Neural cell (in vitro differentiated cells): ENCODE data around the gene SCARB1. TPM values are rescaled to one million over a fixed set of nuclear protein-coding genes. Genes with fewer than 3 reads are reported as not detected.

Experiments
- H2AFZ ChIP-seq: fragments of 200-600, 300-800 bp; sonication (generic), shearing (Covaris generic); 2 replicates; pipeline ENCODE4 v1.6.0; 2014; ENCODE audit warnings: low read depth, mild to moderate bottlenecking, antibody characterized with exemption, low read length, moderate library complexity
- H3F3A ChIP-seq: fragments of 200-600 bp; shearing (Covaris generic); 2 replicates; pipeline ENCODE4 v1.6.1; 2016; ENCODE audit warnings: mild to moderate bottlenecking, moderate library complexity, mixed read lengths, antibody characterized with exemption, low read length; ENCODE audit not compliant: insufficient read depth, poor library complexity, severe bottlenecking
- H3K27ac ChIP-seq: fragments of 200-600, 300-800 bp; sonication (generic), shearing (Covaris generic); 2 replicates; pipeline ENCODE4 v1.5.1; 2014; ENCODE audit warnings: mild to moderate bottlenecking, low read length, moderate library complexity
- H3K27me3 ChIP-seq: fragments of 300-800, 200-600 bp; sonication (generic), shearing (Covaris generic); 2 replicates; pipeline ENCODE4 v1.6.0; 2014; ENCODE audit warnings: mild to moderate bottlenecking, low read depth, low read length, moderate library complexity; ENCODE audit not compliant: insufficient read depth
- H3K36me3 ChIP-seq: fragments of 300-800, 200-600 bp; sonication (generic), shearing (Covaris generic); 2 replicates; pipeline ENCODE4 v1.5.1; 2014; ENCODE audit warnings: mild to moderate bottlenecking, antibody characterized with exemption, low read length, moderate library complexity; ENCODE audit not compliant: insufficient read depth
- H3K4me2 ChIP-seq: fragments of 300-800, 200-600 bp; sonication (generic), shearing (Covaris generic); 2 replicates; pipeline ENCODE4 v1.6.0; 2014; ENCODE audit warnings: mild to moderate bottlenecking, low read length
- H3K4me3 ChIP-seq: fragments of 300-800, 200-600 bp; sonication (generic), shearing (Covaris generic); 2 replicates; pipeline ENCODE4 v1.5.1; 2014; ENCODE audit warnings: mild to moderate bottlenecking, low read length, moderate library complexity
- H3K79me2 ChIP-seq: fragments of 200-600 bp; shearing (Covaris generic); replicated peaks from 2 replicates; pipeline ENCODE4 v1.6.0; 2014; ENCODE audit warnings: mild to moderate bottlenecking, low read length, moderate library complexity; ENCODE audit not compliant: insufficient read depth
- H3K9ac ChIP-seq: fragments of 300-800, 200-600 bp; sonication (generic), shearing (Covaris generic); 2 replicates; pipeline ENCODE4 v1.6.1; 2016; ENCODE audit warnings: mild to moderate bottlenecking, low read length, mixed read lengths
- H3K9me2 ChIP-seq: fragments of 200-600 bp; shearing (Covaris generic); 2 replicates; pipeline ENCODE4 v1.6.1; 2016; ENCODE audit warnings: mild to moderate bottlenecking, low read length, mixed read lengths; ENCODE audit not compliant: insufficient read depth
- H3K9me3 ChIP-seq: fragments of 200-600, 300-800 bp; sonication (generic), shearing (Covaris generic); 2 replicates; pipeline ENCODE4 v1.6.1; 2016; ENCODE audit warnings: mild to moderate bottlenecking, mixed run types, low read length, moderate library complexity, mixed read lengths
- H4K20me1 ChIP-seq: fragments of 200-600 bp; shearing (Covaris generic); 2 replicates; pipeline ENCODE4 v1.6.1; 2016; ENCODE audit warnings: mild to moderate bottlenecking, mixed run types; ENCODE audit not compliant: insufficient read depth
- CTCF ChIP-seq: fragments of 450-650 bp; IDR thresholded peaks from 2 replicates; pipeline ENCODE4 v1.5.1; 2014; ENCODE audit warnings: antibody characterized with exemption, mild to moderate bottlenecking, moderate library complexity; ENCODE audit not compliant: poor library complexity, severe bottlenecking
- EP300 ChIP-seq: fragments of 450-650 bp; conservative IDR thresholded peaks from 2 replicates; pipeline ENCODE4 v1.6.1; 2014; ENCODE audit warnings: antibody characterized with exemption, mild to moderate bottlenecking, moderate library complexity; ENCODE audit not compliant: poor library complexity, severe bottlenecking
- EZH2 ChIP-seq: fragments of 200-600, 300-800 bp; shearing (Covaris generic), sonication (generic); IDR thresholded peaks from 2 replicates; pipeline ENCODE4 v1.6.1; 2014; ENCODE audit warnings: antibody characterized with exemption, low read length, borderline replicate concordance, mild to moderate bottlenecking; ENCODE audit not compliant: insufficient read depth, poor library complexity, severe bottlenecking
- MXI1 ChIP-seq: fragments of 450-650 bp; conservative IDR thresholded peaks from 2 replicates; pipeline ENCODE4 v1.6.1; 2014; ENCODE audit warnings: antibody characterized with exemption, mild to moderate bottlenecking; ENCODE audit not compliant: poor library complexity, severe bottlenecking
- POLR2AphosphoS5 ChIP-seq: IDR thresholded peaks from 2 replicates; pipeline ENCODE4 v1.6.1; 2012
- RAD21 ChIP-seq: fragments of 450-650 bp; conservative IDR thresholded peaks from 2 replicates; pipeline ENCODE4 v1.6.1; 2014; ENCODE audit warnings: antibody characterized with exemption, mild to moderate bottlenecking, moderate library complexity
- REST ChIP-seq: IDR thresholded peaks from 2 replicates; pipeline ENCODE4 v1.6.1; 2012; ENCODE audit warnings: borderline replicate concordance
- SMC3 ChIP-seq: fragments of 450-650 bp; conservative IDR thresholded peaks from 2 replicates; pipeline ENCODE4 v1.6.1; 2014; ENCODE audit warnings: antibody characterized with exemption, mild to moderate bottlenecking, moderate library complexity; ENCODE audit not compliant: poor library complexity
- TAF1 ChIP-seq: IDR thresholded peaks from 2 replicates; pipeline ENCODE4 v1.6.1; 2012; ENCODE audit warnings: low read depth
- polyA plus RNA-seq: library from polyadenylated mRNA; depleted of rRNA; stranded (reverse); fragments of >200 nt; gene quantifications from 2 replicates; pipeline ENCODE4 v1.2.3, GENCODE V29; 2014

Gene SCARB1
- polyA plus RNA-seq, 1 donor from 2014 or later = 5.8 TPM

- H3K27ac ChIP-seq = no peak overlapping the region
- no peaks in the 10 kb centered on the region for H3K9me3 ChIP-seq
- no peaks in the 10 kb centered on the region for H3F3A ChIP-seq
Observed at GRCh38 chr12:124742111-124742510, 121.6 kb downstream of the SCARB1 start.

GRCh38 chr12:124741211-124741610 lies 122.5 kb downstream of the SCARB1 start:
- Histone ChIP-seq H3K9me2 (no peaks in the 10 kb centered on the region), H3K4me3 (no peak overlapping the region), H3K27me3 (no peaks in the 10 kb centered on the region), H3K79me2 (no peaks in the 10 kb centered on the region), H3K36me3 (no peaks in the 10 kb centered on the region), H3K9ac (no peak overlapping the region), H4K20me1 (no peaks in the 10 kb centered on the region), H2AFZ (no peak overlapping the region), H3K9me3 (no peaks in the 10 kb centered on the region), H3K27ac (no peak overlapping the region), H3K4me2 (no peak overlapping the region), H3F3A (no peaks in the 10 kb centered on the region)
- no peak for TF ChIP-seq POLR2AphosphoS5
- no peak for TF ChIP-seq EZH2
- no peak for TF ChIP-seq CTCF
- TF ChIP-seq REST = no peak
- no peak for TF ChIP-seq EP300
- TF ChIP-seq MXI1 = no peak

More at GRCh38 chr12:124742111-124742510, 121.6 kb downstream of the SCARB1 start:
- Histone ChIP-seq H3K79me2 (no peaks in the 10 kb centered on the region), H3K27me3 (no peaks in the 10 kb centered on the region), H4K20me1 (no peaks in the 10 kb centered on the region), H2AFZ (no peak overlapping the region), H3K9me2 (no peaks in the 10 kb centered on the region), H3K4me3 (no peak overlapping the region), H3K36me3 (no peaks in the 10 kb centered on the region), H3K4me2 (no peak overlapping the region), H3K9ac (no peak overlapping the region)
- TF ChIP-seq POLR2AphosphoS5 = no peak
- TF ChIP-seq RAD21 = no peak
- no peak for TF ChIP-seq TAF1
- no peak for TF ChIP-seq EP300
- TF ChIP-seq SMC3 = no peak
- TF ChIP-seq EZH2 = no peak
- TF ChIP-seq MXI1 = no peak
- TF ChIP-seq CTCF = no peak
- TF ChIP-seq REST = no peak
